Upper lobe of left lung (tissue), 4 donors: ENCODE measurements around the gene FLYWCH2.

Experiments used
- EP300 ChIP-seq, 4 donors: sonication (generic); formaldehyde crosslinking; IDR thresholded peaks; one replicate each; pipeline ENCODE4 v1.5.1; 2017; ENCODE audit warnings: antibody characterized with exemption in 4 of 4, control low read depth in 2 of 4
- POLR2A ChIP-seq, 4 donors: fragments of 450-650 bp; IDR thresholded peaks; one replicate each; pipeline ENCODE4 v1.5.1; 2016 to 2017; ENCODE audit warnings: antibody characterized with exemption in 4 of 4, mild to moderate bottlenecking in 2 of 4
- POLR2AphosphoS5 ChIP-seq, 2 donors: sonication (generic); formaldehyde crosslinking; IDR thresholded peaks; one replicate each; pipeline ENCODE4 v1.5.1; 2017; ENCODE audit warnings: antibody characterized with exemption in 2 of 2
- TF ChIP-seq, protein P1 (sequence below), 6 experiments: fragments of 450-650 bp in 4 of 6; fragments of 200-600 bp in 2 of 6; sonication (generic) in 2 of 6; IDR thresholded peaks; one replicate each; pipeline ENCODE4 v1.5.1; 2016 to 2019; ENCODE audit warnings: antibody characterized with exemption in 6 of 6

DNA sequence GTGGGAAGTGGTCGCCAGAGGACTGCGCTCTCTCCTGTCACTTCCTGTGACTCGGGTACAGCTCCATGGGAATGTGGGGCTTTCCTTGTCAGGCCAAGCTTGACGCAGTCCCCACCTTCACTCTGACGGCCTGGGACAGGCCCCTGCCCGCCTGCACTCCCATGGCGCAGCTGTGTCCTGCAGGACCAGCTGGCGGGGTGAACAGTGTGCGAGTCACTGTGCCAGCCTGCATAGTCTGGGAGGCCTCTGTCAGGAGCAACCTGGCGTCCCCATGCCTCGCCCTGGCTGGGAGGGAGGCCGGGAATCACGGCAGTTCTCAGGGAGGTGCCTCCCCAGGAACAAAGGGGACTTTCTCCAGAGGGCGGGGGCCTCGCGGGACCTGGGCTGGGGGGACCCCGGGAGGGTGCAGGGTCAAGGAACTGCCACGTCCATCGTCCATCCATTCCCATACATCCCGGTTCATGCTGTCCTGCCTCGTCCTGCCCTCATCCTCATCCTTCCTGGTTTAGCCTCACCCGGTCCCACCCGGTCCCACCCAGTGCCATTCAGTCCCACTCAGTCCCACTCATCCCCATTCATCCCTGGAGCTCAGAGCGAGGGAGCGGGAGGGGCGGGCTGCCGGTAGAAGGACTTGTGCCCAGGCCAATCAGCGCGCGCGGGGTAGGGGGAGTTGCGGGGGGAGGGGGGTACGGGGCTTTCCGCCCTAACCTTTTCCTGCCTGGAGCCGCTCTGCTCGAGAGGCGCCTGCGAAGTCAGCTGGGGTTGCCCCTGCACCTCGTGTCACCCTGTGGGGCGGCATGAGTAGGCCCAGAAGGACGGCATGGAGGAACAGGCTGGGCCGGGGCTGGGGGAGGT lies 42.1 kb downstream of the FLYWCH2 start:
- TF ChIP-seq POLR2A (IDR thresholded peaks at IDR 0.05) (no peak), POLR2AphosphoS5 (IDR thresholded peaks at IDR 0.05) (no peak), EP300 (IDR thresholded peaks at IDR 0.05) (no peak)
- TF ChIP-seq, protein P1, sequence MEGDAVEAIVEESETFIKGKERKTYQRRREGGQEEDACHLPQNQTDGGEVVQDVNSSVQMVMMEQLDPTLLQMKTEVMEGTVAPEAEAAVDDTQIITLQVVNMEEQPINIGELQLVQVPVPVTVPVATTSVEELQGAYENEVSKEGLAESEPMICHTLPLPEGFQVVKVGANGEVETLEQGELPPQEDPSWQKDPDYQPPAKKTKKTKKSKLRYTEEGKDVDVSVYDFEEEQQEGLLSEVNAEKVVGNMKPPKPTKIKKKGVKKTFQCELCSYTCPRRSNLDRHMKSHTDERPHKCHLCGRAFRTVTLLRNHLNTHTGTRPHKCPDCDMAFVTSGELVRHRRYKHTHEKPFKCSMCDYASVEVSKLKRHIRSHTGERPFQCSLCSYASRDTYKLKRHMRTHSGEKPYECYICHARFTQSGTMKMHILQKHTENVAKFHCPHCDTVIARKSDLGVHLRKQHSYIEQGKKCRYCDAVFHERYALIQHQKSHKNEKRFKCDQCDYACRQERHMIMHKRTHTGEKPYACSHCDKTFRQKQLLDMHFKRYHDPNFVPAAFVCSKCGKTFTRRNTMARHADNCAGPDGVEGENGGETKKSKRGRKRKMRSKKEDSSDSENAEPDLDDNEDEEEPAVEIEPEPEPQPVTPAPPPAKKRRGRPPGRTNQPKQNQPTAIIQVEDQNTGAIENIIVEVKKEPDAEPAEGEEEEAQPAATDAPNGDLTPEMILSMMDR (IDR thresholded peaks at IDR 0.05), result no peak
